Measurements from ENCODE around the gene LCN6.

GRCh38 chr9:136759001-136759400 is 10.7 kb upstream of the LCN6 start:
- TF ChIP-seq, protein P1, sequence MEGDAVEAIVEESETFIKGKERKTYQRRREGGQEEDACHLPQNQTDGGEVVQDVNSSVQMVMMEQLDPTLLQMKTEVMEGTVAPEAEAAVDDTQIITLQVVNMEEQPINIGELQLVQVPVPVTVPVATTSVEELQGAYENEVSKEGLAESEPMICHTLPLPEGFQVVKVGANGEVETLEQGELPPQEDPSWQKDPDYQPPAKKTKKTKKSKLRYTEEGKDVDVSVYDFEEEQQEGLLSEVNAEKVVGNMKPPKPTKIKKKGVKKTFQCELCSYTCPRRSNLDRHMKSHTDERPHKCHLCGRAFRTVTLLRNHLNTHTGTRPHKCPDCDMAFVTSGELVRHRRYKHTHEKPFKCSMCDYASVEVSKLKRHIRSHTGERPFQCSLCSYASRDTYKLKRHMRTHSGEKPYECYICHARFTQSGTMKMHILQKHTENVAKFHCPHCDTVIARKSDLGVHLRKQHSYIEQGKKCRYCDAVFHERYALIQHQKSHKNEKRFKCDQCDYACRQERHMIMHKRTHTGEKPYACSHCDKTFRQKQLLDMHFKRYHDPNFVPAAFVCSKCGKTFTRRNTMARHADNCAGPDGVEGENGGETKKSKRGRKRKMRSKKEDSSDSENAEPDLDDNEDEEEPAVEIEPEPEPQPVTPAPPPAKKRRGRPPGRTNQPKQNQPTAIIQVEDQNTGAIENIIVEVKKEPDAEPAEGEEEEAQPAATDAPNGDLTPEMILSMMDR (IDR thresholded peaks at IDR 0.05; ENCODE audit: insufficient read depth, low read depth, low read length) = no peak
- no peak for TF ChIP-seq EZH2 (IDR thresholded peaks at IDR 0.05; ENCODE audit: insufficient read depth, low read length)

All from astrocyte (in vitro differentiated cells and primary cell).